GM18526 (cell line): ENCODE results near the gene HOXB1.

Experiments
- POLR2A ChIP-seq: IDR thresholded peaks from 3 replicates; pipeline ENCODE4 v1.6.1; 2011; ENCODE audit not compliant: insufficient read length; ENCODE audit errors: extremely low read depth

Gene HOXB1

GRCh38 chr17:48491527-48492273, 39.1 kb downstream of the HOXB1 start:
- TF ChIP-seq POLR2A, result no peak

GRCh38 chr17:48490451-48490892, 40.3 kb downstream of the HOXB1 start:
- no peak for TF ChIP-seq POLR2A

- TF ChIP-seq POLR2A, result no peak
Measured at GRCh38 chr17:48489781-48490180, 41.0 kb downstream of the HOXB1 start.

GRCh38 chr17:48488548-48489106, 42.2 kb downstream of the HOXB1 start:
- no peak for TF ChIP-seq POLR2A

GRCh38 chr17:48487221-48487620, 43.6 kb downstream of the HOXB1 start:
- no peak for TF ChIP-seq POLR2A

GRCh38 chr17:48486557-48486956, 44.3 kb downstream of the HOXB1 start:
- no peak for TF ChIP-seq POLR2A

- no peak for TF ChIP-seq POLR2A
Measured at GRCh38 chr17:48484850-48485249, 46.0 kb downstream of the HOXB1 start.

- no peak for TF ChIP-seq POLR2A
Measured at GRCh38 chr17:48484256-48484655, 46.6 kb downstream of the HOXB1 start.

GRCh38 chr17:48483471-48484131, 47.2 kb downstream of the HOXB1 start:
- no peak for TF ChIP-seq POLR2A

GRCh38 chr17:48483004-48483403, 47.8 kb downstream of the HOXB1 start:
- no peak for TF ChIP-seq POLR2A

- TF ChIP-seq POLR2A, result no peak
Measured at GRCh38 chr17:48479014-48479402, 51.8 kb downstream of the HOXB1 start.
